GM19043 (cell line): ENCODE data around the gene SSR4.

Experiments used
- ATAC-seq: cut with Tn5 transposase; IDR thresholded peaks from one replicate; pipeline ENCODE4 v1.9.1; 2021; ENCODE audit warnings: low read depth; ENCODE audit not compliant: unreplicated experiment

The SSR4 gene

DNA sequence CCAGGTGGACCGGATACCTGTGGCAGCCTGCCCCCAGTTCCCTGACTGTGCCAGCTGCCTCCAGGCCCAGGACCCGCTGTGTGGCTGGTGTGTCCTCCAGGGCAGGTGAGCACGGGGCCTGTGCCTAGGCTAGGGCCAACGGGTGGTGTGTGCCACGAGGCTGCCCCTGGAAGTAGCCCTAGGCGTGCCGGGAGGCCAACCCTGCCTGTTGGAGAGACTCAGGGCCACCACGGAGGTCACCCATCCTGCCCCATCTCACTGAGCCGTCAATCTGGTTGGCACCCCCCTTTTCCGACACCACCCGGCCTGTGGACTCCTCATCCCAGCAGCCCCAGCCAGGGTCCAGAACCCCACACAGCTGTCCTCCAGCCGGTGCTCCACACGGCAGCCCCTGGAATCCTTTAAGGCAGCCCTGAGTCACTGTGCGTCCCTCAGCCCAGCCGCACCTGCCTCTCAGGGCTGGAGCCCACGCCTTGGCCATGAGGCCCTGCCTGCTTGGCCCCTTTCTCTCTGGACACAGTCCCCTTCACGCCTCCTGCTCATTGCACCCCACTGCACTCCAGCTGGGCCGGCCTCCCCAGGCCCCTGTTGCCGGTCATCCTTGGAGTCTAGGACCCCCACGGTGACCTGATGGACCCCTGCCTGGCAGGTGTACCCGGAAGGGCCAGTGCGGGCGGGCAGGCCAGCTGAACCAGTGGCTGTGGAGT, 25.2 kb upstream of the SSR4 start:
- no peak for ATAC-seq

DNA sequence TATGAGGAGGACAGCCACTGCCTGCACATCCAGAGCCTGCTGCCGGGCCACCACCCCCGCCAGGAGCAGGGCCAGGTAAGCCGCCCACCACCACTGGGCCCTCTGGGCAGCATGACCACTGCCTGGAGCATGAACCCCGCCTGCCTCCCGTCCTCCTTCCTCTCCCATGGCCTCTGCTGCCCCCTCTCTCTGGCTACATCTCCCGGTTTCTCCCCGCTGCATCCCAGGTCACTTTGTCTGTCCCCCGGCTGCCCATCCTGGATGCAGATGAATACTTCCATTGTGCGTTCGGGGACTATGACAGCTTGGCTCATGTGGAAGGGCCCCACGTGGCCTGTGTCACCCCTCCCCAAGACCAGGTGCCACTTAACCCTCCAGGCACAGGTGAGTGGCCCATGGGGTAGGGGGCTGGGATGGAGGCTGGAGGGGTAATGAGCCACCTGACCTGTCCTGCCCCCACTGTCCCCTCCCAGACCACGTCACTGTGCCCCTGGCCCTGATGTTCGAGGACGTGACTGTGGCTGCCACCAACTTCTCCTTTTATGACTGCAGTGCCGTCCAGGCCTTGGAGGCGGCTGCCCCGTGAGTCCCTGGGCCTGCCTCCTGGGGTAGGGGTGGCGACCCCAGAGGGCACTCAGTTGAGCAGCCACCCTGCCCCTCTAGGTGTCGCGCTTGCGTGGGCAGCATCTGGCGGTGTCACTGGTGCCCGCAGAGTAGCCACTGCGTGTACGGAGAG, 24.4 kb upstream of the SSR4 start:
- no peak for ATAC-seq

DNA sequence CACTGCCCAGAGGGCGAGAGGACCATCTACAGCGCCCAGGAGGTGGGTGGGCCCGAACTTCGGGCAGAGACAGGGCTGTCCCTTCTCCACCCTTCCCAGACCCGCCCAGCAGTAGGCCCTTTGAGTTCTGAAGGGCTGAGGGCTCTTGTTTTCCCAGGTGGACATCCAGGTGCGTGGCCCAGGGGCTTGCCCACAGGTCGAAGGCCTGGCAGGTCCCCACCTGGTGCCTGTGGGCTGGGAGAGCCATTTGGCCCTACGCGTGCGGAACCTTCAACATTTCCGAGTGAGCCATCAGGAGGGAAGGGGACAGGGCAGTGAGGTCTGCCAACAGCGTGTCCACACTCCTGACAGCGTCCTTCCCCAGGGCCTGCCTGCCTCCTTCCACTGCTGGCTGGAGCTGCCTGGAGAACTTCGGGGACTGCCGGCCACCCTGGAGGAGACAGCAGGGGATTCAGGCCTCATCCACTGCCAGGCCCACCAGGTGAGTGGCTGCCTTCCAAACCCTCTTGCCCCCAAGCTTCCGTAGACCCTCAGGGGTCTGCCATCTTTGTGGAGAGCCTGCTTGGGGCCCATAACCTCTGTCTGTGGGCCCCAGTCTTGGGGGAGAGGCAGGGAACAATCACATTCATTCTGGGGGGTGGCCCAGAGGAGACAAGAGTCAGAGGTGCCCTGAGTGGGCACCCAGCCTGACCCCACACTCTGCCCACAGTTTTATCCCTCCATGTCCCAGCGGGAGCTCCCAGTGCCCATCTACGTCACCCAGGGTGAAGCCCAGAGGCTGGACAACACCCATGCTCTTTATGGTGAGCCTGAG, 23.7 kb upstream of the SSR4 start:
- no peak for ATAC-seq

DNA sequence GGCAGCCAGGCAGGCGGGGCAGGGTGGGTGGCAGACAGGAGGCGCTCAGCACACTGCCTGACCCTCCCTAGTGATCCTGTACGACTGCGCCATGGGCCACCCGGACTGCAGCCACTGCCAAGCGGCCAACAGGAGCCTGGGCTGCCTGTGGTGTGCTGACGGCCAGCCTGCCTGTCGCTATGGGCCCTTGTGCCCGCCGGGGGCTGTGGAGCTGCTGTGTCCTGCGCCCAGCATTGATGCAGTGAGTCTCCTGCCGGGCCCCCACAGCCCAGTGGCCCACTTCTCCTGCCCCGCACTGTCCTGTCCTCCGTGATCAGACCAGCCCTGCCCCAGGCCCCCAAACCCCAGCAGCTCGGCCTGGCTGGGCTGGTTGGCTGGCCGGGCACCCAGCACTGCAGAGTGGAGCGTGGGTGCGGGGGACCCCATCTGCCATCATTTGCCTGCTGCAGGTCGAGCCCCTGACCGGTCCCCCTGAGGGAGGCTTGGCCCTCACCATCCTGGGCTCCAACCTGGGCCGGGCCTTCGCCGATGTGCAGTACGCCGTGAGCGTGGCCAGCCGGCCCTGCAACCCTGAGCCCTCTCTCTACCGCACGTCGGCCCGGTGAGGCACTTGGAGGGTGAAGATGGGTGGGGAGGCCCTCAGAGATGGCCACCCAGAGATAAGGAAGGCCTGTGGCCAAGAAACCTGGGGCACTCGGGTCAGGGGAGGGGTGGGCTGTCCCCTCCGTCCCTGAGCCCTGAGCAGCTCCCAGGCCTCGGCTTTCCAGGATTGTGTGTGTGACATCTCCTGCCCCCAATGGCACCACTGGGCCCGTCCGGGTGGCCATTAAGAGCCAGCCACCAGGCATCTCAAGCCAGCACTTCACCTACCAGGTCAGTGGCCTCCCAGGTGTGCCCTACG, 22.8 kb upstream of the SSR4 start:
- ATAC-seq: no peak

DNA sequence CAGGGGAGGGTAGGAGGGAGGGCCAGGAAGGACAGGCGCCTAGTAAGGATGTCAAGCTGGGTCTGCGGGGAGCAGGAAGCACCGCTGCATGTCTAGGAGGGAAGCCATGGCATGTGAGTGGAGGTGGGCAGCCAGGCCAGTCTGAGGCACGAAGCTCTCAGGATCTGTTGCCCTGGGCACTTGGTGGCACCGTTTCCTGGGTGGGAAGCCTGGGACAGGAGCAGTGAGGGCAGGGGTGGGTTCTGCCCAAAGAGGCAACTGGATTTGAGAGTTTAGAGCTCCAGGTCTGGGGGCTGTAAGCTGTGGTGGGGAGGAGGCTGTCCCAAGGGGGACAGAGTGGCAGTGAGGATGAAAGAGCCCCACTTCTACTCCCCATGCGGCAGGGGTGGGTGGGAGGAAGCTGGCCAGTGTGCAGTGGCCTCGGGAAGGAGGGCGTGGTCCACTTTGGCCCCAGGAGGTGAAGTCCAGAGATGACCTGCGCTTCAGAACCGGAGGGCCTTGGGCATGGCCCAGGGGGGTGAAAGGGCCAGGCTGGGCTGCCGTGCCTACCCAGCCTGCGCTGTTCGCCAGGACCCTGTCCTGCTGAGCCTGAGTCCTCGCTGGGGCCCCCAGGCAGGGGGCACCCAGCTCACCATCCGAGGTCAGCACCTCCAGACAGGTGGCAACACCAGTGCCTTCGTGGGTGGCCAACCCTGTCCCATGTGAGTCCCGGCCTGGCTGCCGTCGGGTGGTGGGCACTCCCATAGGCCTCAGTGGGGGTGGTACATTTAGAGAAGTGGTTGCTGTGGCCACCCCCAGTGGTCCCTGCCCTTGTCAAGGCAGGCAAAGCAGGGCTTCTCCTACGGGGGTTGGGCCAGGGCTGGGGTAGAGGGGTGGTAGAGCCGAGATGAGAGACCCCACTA, 21.9 kb upstream of the SSR4 start:
- no peak for ATAC-seq

DNA sequence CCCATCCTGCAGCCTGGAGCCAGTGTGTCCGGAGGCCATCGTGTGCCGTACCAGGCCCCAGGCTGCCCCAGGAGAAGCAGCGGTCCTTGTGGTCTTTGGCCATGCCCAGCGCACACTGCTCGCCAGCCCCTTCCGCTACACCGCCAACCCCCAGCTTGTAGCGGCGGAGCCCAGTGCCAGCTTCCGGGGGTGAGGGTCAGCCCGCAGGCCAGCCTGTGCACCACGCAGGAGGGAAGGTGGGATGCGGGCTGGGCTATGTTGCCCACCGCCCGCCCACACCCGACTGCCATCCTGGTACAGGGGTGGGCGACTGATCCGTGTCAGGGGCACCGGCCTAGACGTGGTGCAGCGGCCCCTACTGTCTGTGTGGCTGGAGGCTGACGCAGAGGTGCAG, 21.3 kb upstream of the SSR4 start:
- no peak for ATAC-seq

DNA sequence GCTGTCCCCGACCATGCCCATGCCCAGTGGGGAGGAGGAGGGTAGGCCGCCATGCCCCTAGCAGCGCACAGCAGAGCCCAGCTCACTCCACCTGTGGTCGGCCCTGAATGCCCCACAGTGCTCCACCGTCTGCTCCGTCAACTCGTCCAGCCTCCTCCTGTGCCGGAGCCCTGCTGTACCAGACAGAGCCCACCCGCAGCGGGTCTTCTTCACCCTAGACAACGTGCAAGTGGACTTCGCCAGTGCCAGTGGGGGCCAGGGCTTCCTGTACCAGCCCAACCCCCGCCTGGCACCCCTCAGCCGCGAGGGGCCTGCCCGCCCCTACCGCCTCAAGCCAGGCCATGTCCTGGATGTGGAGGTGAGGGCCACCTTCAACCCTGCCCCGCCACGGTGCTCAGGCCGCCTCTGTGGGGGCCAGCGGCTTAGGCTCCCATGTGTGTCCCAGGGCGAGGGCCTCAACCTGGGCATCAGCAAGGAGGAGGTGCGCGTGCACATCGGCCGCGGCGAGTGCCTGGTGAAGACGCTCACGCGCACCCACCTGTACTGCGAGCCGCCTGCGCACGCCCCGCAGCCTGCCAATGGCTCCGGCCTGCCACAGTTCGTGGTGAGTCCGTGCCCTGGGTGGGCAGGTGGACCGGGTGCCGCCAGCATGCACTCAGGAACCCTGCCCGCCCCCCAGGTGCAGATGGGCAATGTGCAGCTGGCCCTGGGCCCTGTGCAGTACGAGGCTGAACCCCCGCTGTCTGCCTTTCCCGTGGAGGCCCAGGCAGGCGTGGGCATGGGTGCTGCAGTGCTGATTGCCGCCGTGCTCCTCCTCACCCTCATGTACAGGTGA, 20.5 kb upstream of the SSR4 start:
- ATAC-seq: no peak

DNA sequence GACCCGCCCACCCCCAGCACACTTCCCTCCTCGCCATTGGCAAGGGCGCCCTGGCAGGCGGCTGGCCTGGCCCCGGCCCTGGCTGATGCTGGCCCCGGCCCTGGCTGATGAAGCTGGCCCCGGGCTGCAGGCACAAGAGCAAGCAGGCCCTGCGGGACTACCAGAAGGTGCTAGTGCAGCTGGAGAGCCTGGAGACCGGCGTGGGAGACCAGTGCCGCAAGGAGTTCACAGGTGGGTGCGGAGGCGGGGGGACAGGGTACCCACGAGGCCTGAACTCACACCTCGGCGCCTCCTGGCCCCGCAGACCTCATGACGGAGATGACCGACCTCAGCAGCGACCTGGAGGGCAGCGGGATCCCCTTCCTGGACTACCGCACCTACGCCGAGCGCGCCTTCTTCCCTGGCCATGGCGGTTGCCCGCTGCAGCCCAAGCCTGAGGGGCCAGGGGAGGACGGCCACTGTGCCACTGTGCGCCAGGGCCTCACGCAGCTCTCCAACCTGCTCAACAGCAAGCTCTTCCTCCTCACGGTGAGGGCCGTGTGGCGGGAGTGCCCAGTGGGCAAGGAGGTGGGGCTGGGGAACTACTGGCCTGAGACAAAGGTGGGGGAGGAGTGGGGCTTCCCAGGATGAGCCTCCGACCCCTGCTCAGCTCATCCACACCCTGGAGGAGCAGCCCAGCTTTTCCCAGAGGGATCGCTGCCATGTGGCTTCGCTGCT, 19.7 kb upstream of the SSR4 start:
- no peak for ATAC-seq

DNA sequence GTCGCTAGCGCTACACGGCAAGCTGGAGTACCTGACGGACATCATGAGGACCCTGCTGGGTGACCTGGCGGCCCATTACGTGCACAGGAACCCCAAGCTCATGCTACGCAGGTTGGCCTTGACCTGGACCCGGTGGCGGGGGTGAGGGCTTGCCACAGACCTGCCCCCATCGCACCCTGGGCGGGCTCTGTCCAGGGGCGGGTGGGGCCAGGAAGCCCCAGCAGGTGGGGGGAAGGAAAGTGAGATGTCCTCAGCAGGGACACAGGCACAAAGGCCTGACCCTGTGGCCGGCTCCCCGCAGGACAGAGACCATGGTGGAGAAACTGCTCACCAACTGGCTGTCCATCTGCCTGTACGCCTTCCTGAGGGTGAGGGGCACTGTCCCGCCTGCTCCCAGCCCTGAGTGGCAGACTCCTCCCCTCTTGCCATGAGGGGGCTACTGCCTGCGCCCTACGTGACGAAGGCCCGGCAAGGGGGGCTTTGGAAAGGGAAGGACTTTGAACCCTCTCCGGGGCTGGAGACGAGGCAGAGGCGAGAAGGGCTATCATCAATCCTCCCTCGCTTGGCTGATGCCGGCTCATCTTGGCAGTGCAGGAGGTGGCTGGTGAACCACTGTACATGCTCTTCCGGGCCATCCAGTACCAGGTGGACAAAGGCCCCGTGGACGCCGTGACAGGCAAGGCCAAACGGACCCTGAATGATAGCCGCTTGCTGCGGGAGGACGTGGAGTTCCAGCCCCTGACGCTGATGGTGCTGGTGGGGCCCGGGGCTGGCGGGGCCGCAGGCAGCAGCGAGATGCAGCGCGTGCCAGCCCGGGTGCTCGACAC, 19.0 kb upstream of the SSR4 start:
- no peak for ATAC-seq

DNA sequence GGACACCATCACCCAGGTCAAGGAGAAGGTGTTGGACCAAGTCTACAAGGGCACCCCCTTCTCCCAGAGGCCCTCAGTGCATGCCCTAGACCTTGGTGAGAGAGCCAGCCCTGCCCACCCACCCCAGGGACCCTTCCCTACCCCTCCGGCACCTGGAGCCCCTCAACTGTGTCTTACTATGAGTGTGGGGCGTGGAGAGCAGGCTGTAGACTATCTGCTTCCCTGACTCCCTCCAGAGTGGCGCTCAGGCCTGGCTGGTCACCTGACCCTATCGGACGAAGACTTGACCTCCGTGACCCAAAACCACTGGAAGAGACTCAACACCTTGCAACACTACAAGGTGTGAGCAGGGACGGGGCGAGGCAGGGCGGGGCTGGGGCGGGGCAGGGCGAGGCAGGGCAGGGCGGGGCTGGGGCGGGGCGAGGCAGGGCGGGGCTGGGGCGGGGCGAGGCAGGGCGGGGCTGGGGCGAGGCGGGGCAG, 18.3 kb upstream of the SSR4 start:
- no peak for ATAC-seq

DNA sequence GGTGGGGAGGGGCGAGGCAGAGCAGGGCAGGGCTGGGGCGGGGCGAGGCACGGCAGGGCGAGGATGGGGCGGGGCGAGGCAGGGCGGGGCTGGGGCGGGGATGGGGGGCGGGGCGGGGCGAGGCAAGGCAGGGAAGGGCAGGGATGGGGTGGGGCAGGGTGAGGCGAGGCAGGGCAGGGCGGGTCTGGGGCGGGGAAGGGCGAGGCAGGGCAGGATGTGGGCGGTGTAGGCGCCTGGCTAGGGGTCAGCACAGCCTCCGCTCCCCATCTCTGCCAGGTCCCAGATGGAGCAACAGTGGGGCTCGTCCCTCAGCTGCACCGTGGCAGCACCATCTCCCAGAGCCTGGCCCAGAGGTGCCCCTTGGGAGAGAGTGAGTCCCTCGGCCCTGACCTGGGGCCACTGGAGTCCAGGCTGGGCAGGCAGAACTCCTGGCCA, 17.8 kb upstream of the SSR4 start:
- no peak for ATAC-seq

DNA sequence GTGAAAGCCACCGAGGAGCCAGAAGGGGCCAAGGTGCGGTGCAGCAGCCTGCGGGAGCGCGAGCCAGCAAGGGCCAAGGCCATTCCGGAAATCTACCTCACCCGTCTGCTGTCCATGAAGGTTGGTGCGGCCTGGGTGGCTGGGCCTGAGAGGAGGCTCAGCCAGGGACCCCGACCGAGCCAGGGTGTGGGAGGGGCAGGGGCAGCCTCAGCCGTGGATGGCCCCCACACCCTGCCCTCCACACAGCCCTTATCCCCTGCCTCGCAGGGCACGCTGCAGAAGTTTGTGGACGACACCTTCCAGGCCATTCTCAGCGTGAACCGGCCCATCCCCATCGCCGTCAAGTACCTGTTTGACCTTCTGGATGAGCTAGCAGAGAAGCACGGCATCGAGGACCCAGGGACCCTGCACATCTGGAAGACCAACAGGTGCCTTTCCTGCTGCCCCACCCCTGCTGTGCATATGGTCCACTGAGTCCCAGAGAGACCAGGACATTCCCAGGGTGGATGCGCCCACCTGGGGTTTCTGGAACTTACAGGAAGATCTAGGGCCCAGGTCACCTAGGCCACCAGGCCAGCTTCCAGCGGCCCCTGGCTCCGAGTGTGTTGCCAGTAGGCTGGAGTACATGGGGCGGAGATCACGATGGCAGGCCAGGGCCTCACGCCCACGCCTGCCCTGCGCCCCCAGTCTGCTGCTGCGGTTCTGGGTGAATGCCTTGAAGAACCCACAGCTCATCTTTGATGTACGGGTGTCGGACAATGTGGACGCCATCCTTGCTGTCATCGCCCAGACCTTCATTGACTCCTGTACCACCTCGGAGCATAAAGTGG, 17.0 kb upstream of the SSR4 start:
- ATAC-seq: no peak

DNA sequence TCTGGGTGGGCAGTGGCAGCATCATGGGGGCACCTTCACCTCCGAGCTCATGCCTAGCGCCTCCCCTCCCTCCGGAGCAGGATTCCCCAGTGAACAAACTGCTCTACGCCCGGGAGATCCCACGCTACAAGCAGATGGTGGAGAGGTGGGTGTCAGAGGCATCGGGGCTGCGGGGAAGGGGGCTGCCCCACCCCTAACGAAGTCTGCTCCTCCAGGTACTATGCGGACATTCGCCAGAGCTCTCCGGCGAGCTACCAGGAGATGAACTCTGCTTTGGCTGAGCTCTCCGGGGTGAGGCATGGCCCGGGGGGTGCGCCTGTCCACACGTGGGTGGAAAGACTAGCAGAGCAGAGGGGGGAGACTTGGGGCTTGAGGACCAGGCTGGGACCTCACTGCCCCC, 16.3 kb upstream of the SSR4 start:
- ATAC-seq: no peak

DNA sequence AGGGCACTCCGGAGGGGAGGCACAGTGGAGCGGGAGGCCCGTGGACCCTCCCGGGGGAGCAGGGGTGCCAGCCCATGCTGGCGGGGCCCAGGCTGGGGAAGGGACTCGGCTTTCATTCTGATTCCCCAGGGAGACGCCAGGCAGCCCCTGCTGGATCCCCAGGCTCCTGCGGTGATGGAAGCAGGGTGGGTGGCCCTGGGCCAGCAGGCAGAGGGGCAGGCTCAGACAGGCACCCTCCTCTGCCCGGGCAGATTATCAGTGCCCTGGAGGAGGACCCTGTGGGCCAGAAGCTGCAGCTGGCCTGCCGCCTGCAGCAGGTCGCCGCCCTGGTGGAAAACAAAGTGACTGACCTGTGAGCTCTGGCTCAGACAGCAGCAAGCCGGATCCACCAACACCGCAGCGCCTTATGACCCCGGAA, 15.8 kb upstream of the SSR4 start:
- no peak for ATAC-seq

DNA sequence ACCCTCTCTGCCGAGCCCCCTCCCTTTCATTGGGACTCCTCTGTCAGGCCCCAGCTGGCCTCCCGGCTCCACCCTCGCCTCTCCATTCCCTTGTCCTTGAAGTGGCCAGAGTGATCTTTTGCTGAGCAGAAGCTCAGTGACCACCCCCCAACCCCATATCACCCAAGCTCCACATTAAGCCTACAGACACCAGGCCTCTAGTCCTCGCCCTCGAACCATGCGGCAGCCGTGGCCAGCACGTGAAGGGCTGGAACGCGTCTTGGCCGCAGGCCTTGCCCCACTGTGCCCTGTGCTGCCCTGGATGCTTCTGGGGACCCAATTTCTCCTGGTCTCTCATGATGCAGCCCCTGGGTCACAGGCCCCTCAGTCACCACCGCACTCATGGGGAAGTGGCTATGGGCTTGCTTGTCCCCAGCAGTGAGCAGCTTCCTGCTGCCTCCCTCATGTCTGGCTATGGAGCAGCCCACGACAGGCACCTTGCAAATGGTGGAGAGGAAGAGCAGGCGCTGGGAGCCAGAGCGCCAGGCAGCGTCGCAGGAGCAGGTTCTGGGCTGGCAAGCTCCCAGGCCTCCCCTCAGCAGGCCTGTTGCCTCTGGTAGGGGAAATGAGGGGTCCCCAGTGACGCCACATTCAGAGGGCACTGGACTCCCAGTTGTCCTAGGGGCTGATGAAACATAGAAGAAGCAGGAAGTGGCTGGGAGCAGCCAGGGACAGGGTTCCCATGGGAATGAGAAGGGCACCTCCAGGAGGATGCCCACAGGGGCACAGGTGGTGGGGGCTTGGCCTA, 14.4 kb upstream of the SSR4 start:
- no peak for ATAC-seq
